Measurements from ENCODE around the gene UNC45A. TPM values are rescaled to one million over a fixed set of nuclear protein-coding genes. Genes with fewer than 3 reads are reported as not detected.
A peak's percentile ranks its signal among the peaks of the same experiment; 100 is the strongest.

The UNC45A gene
- total and polyA plus RNA-seq, 2 of the 13 experiments (the other 11 are each of a cell fraction or from before 2014, with no cell fraction given) = 33.8 to 39.7 TPM

GRCh38 chr15:90931828-90932659 lies 3.0 kb upstream of the UNC45A start, which contains the start of gene HDDC3 (continued):
- no peak for TF ChIP-seq PRDM15 (CRISPR knock-in tag; IDR thresholded peaks at IDR 0.05)
- TF ChIP-seq KLF16 (CRISPR knock-in tag; IDR thresholded peaks at IDR 0.05) = peak in 1 of 2 experiments; percentile 50; a peak in 2 of 4 replicates
- TF ChIP-seq GATA4 (IDR thresholded peaks at IDR 0.05; ENCODE audit: borderline replicate concordance, low read depth) = no peak
- peak; percentile 84; the same call in 1 of the 2 replicates for TF ChIP-seq ZNF800 (CRISPR knock-in tag; IDR thresholded peaks at IDR 0.05)
- TF ChIP-seq HNRNPH1 (optimal IDR thresholded peaks at IDR 0.05; ENCODE audit: low read depth, low read length) = no peak
- TF ChIP-seq STAT5B (CRISPR knock-in tag; IDR thresholded peaks at IDR 0.05) = no peak
- TF ChIP-seq KDM4B (CRISPR knock-in tag; IDR thresholded peaks at IDR 0.05) = peak; percentile 28; the same call in 1 of the 2 replicates
- TF ChIP-seq SMC3 (IDR thresholded peaks at IDR 0.05; ENCODE audit: low read length) = peak; percentile 31; the same call in 1 of the 2 replicates
- no peak for TF ChIP-seq NFE2 (CRISPR knock-in tag; IDR thresholded peaks at IDR 0.05)
- peak; percentile 60; the same call in 1 of the 3 replicates for TF ChIP-seq MXI1 (IDR thresholded peaks at IDR 0.05; ENCODE audit: borderline replicate concordance, low read depth, low read length)
- no peak for TF ChIP-seq SRSF4 (IDR thresholded peaks at IDR 0.05; ENCODE audit: low read depth, low read length, poor library complexity, severe bottlenecking)
- no peak for TF ChIP-seq ZC3H4 (CRISPR knock-in tag; IDR thresholded peaks at IDR 0.05; ENCODE audit: borderline replicate concordance)
- no peak for TF ChIP-seq RELA (CRISPR knock-in tag; IDR thresholded peaks at IDR 0.05)
- TF ChIP-seq ZBTB33 (CRISPR knock-in tag; IDR thresholded peaks at IDR 0.05) = peak; percentile 10; the same call in 1 of the 2 replicates
- TF ChIP-seq REST (IDR thresholded peaks at IDR 0.05; ENCODE audit: borderline replicate concordance in 1 of 2, low read depth in 1 of 2, low read length in 2 of 2) = no peak; a peak in 1 of 4 replicates

Data from HepG2 (cell line).